SK-N-SH treated with all-trans-retinoic acid at 6 μM for 48 hours (cell line): ENCODE measurements around the gene CD276.

Experiments
- ATAC-seq: fragments of 200-7000 bp; cut with Tn5 transposase; 3 replicates; pipeline ENCODE4 v1.9.1; 2020; ENCODE audit warnings: mild to moderate bottlenecking, moderate library complexity
- ARNTL ChIP-seq: fragments of 450-650 bp; formaldehyde crosslinking; IDR thresholded peaks from 2 replicates; pipeline ENCODE4 v1.5.0; 2020; ENCODE audit warnings: low read depth, mild to moderate bottlenecking, moderate library complexity, borderline replicate concordance
- BACH2 ChIP-seq: fragments of 250-450 bp; sonication (Bioruptor Pico); IDR thresholded peaks from 2 replicates; pipeline ENCODE4 v1.9.0; 2021; ENCODE audit warnings: mild to moderate bottlenecking, borderline replicate concordance
- CSDC2 ChIP-seq: fragments of 250-450 bp; sonication (Bioruptor Pico); IDR thresholded peaks from 2 replicates; pipeline ENCODE4 v1.5.0; 2020; ENCODE audit warnings: mild to moderate bottlenecking, moderate library complexity
- ESRRG ChIP-seq: fragments of 250-450 bp; sonication (Bioruptor Pico); IDR thresholded peaks from 2 replicates; pipeline ENCODE4 v1.6.1; 2021; ENCODE audit warnings: mild to moderate bottlenecking
- GLIS3 ChIP-seq: fragments of 250-450 bp; sonication (Bioruptor Pico); IDR thresholded peaks from 2 replicates; pipeline ENCODE4 v1.5.0; 2020; ENCODE audit warnings: mild to moderate bottlenecking, moderate library complexity
- ISL1 ChIP-seq: fragments of 250-450 bp; sonication (Bioruptor Pico); IDR thresholded peaks from 2 replicates; pipeline ENCODE4 v2.1.2; 2022; ENCODE audit warnings: mild to moderate bottlenecking, moderate library complexity
- OSR1 ChIP-seq: fragments of 250-450 bp; sonication (Bioruptor Pico); IDR thresholded peaks from 2 replicates; pipeline ENCODE4 v1.8.0; 2022; ENCODE audit warnings: moderate library complexity, mild to moderate bottlenecking, inconsistent platforms
- PATZ1 ChIP-seq: fragments of 250-450 bp; sonication (Bioruptor Pico); IDR thresholded peaks from 2 replicates; pipeline ENCODE4 v1.8.0; 2020; ENCODE audit warnings: mild to moderate bottlenecking, moderate library complexity, borderline replicate concordance
- POU6F1 ChIP-seq: fragments of 250-450 bp; sonication (Bioruptor Pico); IDR thresholded peaks from 2 replicates; pipeline ENCODE4 v1.8.0; 2021; ENCODE audit warnings: low read depth, mild to moderate bottlenecking, moderate library complexity, borderline replicate concordance
- PPARA ChIP-seq: fragments of 250-450 bp; sonication (Bioruptor Pico); IDR thresholded peaks from 2 replicates; pipeline ENCODE4 v1.5.0; 2020; ENCODE audit warnings: mild to moderate bottlenecking, borderline replicate concordance
- RARB ChIP-seq: fragments of 250-450 bp; sonication (Bioruptor Pico); IDR thresholded peaks from 2 replicates; pipeline ENCODE4 v1.8.0; 2021; ENCODE audit warnings: mild to moderate bottlenecking, moderate library complexity
- SNAI2 ChIP-seq: fragments of 250-450 bp; sonication (Bioruptor Pico); IDR thresholded peaks from 2 replicates; pipeline ENCODE4 v1.5.0; 2020; ENCODE audit warnings: mild to moderate bottlenecking, moderate library complexity
- TCF4 ChIP-seq: fragments of 250-450 bp; sonication (Bioruptor Pico); IDR thresholded peaks from 2 replicates; pipeline ENCODE4 v1.8.0; 2021; ENCODE audit warnings: mild to moderate bottlenecking, moderate library complexity, borderline replicate concordance
- ZC3H10 ChIP-seq: fragments of 250-450 bp; sonication (Bioruptor Pico); IDR thresholded peaks from 2 replicates; pipeline ENCODE4 v1.5.1; 2021; ENCODE audit warnings: mild to moderate bottlenecking, moderate library complexity
- ZFP3 ChIP-seq: fragments of 250-450 bp; sonication (Bioruptor Pico); IDR thresholded peaks from 2 replicates; pipeline ENCODE4 v1.5.0; 2020; ENCODE audit warnings: mild to moderate bottlenecking, moderate library complexity
- ZNF565 ChIP-seq: fragments of 450-650 bp; formaldehyde crosslinking; conservative IDR thresholded peaks from 2 replicates; pipeline ENCODE4 v1.5.0; 2020; ENCODE audit warnings: low read depth, mild to moderate bottlenecking, moderate library complexity
- ZNF70 ChIP-seq: fragments of 450-650 bp; formaldehyde crosslinking; IDR thresholded peaks from 2 replicates; pipeline ENCODE4 v1.5.0; 2020; ENCODE audit warnings: mild to moderate bottlenecking, moderate library complexity
- ZNF8 ChIP-seq: fragments of 450-650 bp; formaldehyde crosslinking; IDR thresholded peaks from 2 replicates; pipeline ENCODE4 v1.5.0; 2020; ENCODE audit warnings: mild to moderate bottlenecking, moderate library complexity
- TF ChIP-seq, protein P1 (sequence below): fragments of 250-450 bp; sonication (Bioruptor Pico); IDR thresholded peaks from 2 replicates; pipeline ENCODE4 v1.5.1; 2021; ENCODE audit warnings: mild to moderate bottlenecking, moderate library complexity
- TF ChIP-seq, protein P2 (sequence below): fragments of 250-450 bp; sonication (Bioruptor Pico); IDR thresholded peaks from 2 replicates; pipeline ENCODE4 v1.5.0; 2020; ENCODE audit warnings: mild to moderate bottlenecking, moderate library complexity
- TF ChIP-seq, protein P3 (sequence below): fragments of 250-450 bp; sonication (Bioruptor Pico); IDR thresholded peaks from 2 replicates; pipeline ENCODE4 v1.5.1; 2020; ENCODE audit warnings: low read depth, mild to moderate bottlenecking, moderate library complexity

CD276 gene

DNA sequence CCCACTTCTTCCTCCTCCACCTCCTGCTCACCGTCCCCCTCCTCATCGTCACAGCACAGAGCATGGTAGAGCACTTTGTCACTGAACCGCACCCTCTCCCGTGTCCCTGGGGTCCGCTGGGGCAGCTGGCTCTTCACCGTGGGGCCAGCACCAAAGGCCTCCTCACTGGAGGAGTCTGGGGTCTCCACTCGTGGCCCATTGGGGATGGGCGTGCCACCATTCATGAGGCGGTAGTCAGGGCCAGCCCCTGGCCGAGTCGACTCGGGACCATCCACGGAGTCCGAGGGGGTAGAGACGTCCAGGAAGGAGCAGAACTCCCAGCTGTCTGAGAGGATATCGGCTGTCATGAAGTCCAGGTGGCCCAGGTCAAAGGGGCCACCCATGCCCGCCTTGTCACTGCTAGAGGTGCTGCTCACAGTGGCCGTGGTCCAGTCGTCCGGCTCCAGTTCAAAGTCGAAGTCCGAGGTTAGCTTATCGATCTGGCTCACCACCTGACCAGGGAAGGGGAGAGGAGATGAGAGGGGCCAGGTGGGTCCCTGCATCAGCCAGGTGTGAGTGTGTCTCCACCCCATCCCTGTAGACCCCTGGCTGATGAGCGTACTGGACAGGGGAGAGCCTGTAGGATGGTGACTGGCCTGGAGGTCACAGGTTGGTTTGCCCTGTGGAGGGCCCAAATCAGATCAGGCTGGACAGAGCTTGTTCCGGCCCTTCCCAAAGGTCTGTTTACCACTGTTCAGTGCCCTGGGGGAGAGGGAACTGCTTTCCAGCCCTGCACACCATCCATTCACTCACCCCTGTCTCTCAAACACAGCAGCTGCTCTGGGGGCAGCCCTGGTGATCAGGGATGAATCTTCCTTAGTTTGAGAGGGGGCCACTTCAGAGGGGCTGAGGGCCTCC lies 56.2 kb downstream of the CD276 start:
- TF ChIP-seq GLIS3 (CRISPR knock-in tag) (no peak), ZNF8 (CRISPR knock-in tag) (no peak), ZFP3 (no peak), ESRRG (CRISPR knock-in tag) (no peak), POU6F1 (CRISPR knock-in tag) (no peak), OSR1 (CRISPR knock-in tag) (no peak), RARB (no peak), SNAI2 (CRISPR knock-in tag) (no peak), PPARA (CRISPR knock-in tag) (no peak), PATZ1 (CRISPR knock-in tag) (no peak), ISL1 (no peak)
- ATAC-seq, result no peak

DNA sequence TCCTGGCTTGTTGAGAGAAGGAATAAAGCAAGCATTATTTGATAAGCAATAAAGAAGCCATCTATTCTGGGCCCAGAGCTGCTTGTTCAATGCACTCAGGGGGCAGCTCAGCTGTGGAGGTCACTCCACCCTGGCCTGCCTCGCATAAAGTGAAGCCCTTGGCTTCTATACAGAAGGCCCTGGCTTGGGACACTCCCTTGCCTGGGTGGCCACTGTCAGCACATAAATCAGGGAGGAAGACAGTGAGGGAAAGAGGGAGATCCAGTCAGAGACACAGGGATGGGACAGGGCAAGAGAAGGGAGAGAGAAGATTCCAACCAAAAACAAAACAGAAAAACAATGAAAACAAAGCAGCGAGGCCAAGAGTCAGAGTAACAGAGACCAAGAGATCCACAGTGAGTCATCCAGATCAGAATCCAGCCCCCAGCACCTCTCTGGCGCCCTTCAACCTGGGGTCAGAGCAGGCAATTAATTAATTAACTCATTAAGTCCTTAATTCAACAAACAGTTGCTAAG lies 57.2 kb downstream of the CD276 start:
- no peak for ATAC-seq
- no peak for TF ChIP-seq GLIS3 (CRISPR knock-in tag)
- no peak for TF ChIP-seq POU6F1 (CRISPR knock-in tag)
- TF ChIP-seq, protein P1, sequence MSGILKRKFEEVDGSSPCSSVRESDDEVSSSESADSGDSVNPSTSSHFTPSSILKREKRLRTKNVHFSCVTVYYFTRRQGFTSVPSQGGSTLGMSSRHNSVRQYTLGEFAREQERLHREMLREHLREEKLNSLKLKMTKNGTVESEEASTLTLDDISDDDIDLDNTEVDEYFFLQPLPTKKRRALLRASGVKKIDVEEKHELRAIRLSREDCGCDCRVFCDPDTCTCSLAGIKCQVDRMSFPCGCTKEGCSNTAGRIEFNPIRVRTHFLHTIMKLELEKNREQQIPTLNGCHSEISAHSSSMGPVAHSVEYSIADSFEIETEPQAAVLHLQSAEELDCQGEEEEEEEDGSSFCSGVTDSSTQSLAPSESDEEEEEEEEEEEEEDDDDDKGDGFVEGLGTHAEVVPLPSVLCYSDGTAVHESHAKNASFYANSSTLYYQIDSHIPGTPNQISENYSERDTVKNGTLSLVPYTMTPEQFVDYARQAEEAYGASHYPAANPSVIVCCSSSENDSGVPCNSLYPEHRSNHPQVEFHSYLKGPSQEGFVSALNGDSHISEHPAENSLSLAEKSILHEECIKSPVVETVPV (CRISPR knock-in tag), result no peak
- TF ChIP-seq BACH2, result no peak
- TF ChIP-seq ZNF565 (CRISPR knock-in tag), result no peak
- TF ChIP-seq, protein P2, sequence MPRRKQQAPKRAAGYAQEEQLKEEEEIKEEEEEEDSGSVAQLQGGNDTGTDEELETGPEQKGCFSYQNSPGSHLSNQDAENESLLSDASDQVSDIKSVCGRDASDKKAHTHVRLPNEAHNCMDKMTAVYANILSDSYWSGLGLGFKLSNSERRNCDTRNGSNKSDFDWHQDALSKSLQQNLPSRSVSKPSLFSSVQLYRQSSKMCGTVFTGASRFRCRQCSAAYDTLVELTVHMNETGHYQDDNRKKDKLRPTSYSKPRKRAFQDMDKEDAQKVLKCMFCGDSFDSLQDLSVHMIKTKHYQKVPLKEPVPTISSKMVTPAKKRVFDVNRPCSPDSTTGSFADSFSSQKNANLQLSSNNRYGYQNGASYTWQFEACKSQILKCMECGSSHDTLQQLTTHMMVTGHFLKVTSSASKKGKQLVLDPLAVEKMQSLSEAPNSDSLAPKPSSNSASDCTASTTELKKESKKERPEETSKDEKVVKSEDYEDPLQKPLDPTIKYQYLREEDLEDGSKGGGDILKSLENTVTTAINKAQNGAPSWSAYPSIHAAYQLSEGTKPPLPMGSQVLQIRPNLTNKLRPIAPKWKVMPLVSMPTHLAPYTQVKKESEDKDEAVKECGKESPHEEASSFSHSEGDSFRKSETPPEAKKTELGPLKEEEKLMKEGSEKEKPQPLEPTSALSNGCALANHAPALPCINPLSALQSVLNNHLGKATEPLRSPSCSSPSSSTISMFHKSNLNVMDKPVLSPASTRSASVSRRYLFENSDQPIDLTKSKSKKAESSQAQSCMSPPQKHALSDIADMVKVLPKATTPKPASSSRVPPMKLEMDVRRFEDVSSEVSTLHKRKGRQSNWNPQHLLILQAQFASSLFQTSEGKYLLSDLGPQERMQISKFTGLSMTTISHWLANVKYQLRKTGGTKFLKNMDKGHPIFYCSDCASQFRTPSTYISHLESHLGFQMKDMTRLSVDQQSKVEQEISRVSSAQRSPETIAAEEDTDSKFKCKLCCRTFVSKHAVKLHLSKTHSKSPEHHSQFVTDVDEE (CRISPR knock-in tag), result no peak
- TF ChIP-seq ZNF70 (CRISPR knock-in tag), result no peak
- TF ChIP-seq ESRRG (CRISPR knock-in tag), result no peak
- no peak for TF ChIP-seq PPARA (CRISPR knock-in tag)
- no peak for TF ChIP-seq ZFP3
- no peak for TF ChIP-seq CSDC2 (CRISPR knock-in tag)
- no peak for TF ChIP-seq ARNTL (CRISPR knock-in tag)
- TF ChIP-seq, protein P3, sequence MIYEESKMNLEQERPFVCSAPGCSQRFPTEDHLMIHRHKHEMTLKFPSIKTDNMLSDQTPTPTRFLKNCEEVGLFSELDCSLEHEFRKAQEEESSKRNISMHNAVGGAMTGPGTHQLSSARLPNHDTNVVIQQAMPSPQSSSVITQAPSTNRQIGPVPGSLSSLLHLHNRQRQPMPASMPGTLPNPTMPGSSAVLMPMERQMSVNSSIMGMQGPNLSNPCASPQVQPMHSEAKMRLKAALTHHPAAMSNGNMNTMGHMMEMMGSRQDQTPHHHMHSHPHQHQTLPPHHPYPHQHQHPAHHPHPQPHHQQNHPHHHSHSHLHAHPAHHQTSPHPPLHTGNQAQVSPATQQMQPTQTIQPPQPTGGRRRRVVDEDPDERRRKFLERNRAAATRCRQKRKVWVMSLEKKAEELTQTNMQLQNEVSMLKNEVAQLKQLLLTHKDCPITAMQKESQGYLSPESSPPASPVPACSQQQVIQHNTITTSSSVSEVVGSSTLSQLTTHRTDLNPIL (CRISPR knock-in tag), result no peak
- TF ChIP-seq SNAI2 (CRISPR knock-in tag), result no peak
- TF ChIP-seq ZNF8 (CRISPR knock-in tag), result no peak
- TF ChIP-seq TCF4 (CRISPR knock-in tag), result no peak
- TF ChIP-seq ZC3H10 (CRISPR knock-in tag), result no peak
- TF ChIP-seq, all 23 proteins: peak for 0
